ENCODE results near the gene SEPTIN5. TPM values are rescaled to one million over a fixed set of nuclear protein-coding genes. Genes with fewer than 3 reads are reported as not detected.
"Not testable (repeated sequence)": the region's sequence is repeated elsewhere in the genome, so short reads cannot be mapped to it uniquely, and the experiment has no call there.

Gene SEPTIN5
- total RNA-seq, 1 experiment from 2014 or later = 22.4 TPM

GRCh38 chr22:19676437-19676836 is 37.9 kb upstream of the SEPTIN5 start:
- CTCF ChIA-PET = interaction anchor here (1.1 to 1.4 kb wide), 4 partner anchors 15 to 44 kb away, joined by 3 to 6 read pairs (median 4); no protein-coding TSS in a partner anchor
- H3K4me1 Mint-ChIP-seq = peaks cover 11% of the 10 kb centered on the region
- peaks cover 13% of the 10 kb centered on the region for H3K27me3 Mint-ChIP-seq (ENCODE audit: low read depth)
- H3K36me3 Mint-ChIP-seq; DNase-seq (ENCODE audit: low spot score); H3K4me3 Mint-ChIP-seq; H3K27ac Mint-ChIP-seq; ATAC-seq; POLR2A ChIA-PET: not testable (repeated sequence)
- peaks cover 15% of the 10 kb centered on the region for H3K9me3 Mint-ChIP-seq

- ATAC-seq (peak; percentile 49), DNase-seq (ENCODE audit: low spot score) (no peak)
- Mint-ChIP-seq H3K27ac (no peak overlapping the region), H3K4me1 (peaks cover 11% of the 10 kb centered on the region), H3K9me3 (peaks cover 22% of the 10 kb centered on the region; the same call in 1 of the 2 replicates), H3K36me3 (no peaks in the 10 kb centered on the region), H3K27me3 (ENCODE audit: low read depth) (peaks cover 4% of the 10 kb centered on the region), H3K4me3 (no peak overlapping the region)
- POLR2A ChIA-PET = no interaction called here
- no peak for TF ChIP-seq FOXP4 (CRISPR knock-in tag; IDR thresholded peaks at IDR 0.05)
- no peak for TF ChIP-seq ZNF138 (CRISPR knock-in tag; conservative IDR thresholded peaks at IDR 0.05)
- CTCF ChIA-PET = interaction anchor here (0.5 to 5.3 kb wide), 38 partner anchors 9 to 287 kb away, joined by 3 to 70 read pairs (median 6); partner anchors contain the start of genes GP1BB and SEPTIN5
These were observed 35.3 kb upstream of the SEPTIN5 start for GRCh38 chr22:19678949-19679521.

GRCh38 chr22:19679522-19680101 is 34.7 kb upstream of the SEPTIN5 start:
- ChIA-PET CTCF (interaction anchor here (0.5 to 5.3 kb wide), 49 partner anchors 8 to 614 kb away, joined by 3 to 70 read pairs (median 5); partner anchors contain the start of genes CDC45, CLDN5, GP1BB and SEPTIN5), POLR2A (no interaction called here)
- H3K4me3 Mint-ChIP-seq = no peak overlapping the region
- H3K4me1 Mint-ChIP-seq = peaks cover 11% of the 10 kb centered on the region
- peaks cover 4% of the 10 kb centered on the region for H3K27me3 Mint-ChIP-seq (ENCODE audit: low read depth)
- H3K9me3 Mint-ChIP-seq = peaks cover 24% of the 10 kb centered on the region; the same call in 1 of the 2 replicates
- H3K27ac Mint-ChIP-seq = no peak overlapping the region
- no peaks in the 10 kb centered on the region for H3K36me3 Mint-ChIP-seq
- peak; percentile 95 for ATAC-seq
- DNase-seq (ENCODE audit: low spot score) = peak; percentile 91
- TF ChIP-seq ERG (CRISPR knock-in tag; IDR thresholded peaks at IDR 0.05) (no peak), SP1 (CRISPR knock-in tag; conservative IDR thresholded peaks at IDR 0.05) (0 out of 2 replicates have a peak, but pooled peaks have one; percentile 27), PRRX2 (CRISPR knock-in tag; IDR thresholded peaks at IDR 0.05) (no peak), ETV6 (CRISPR knock-in tag; IDR thresholded peaks at IDR 0.05) (no peak), AR (CRISPR knock-in tag; IDR thresholded peaks at IDR 0.05) (no peak), CTCF (IDR thresholded peaks at IDR 0.05) (peak; percentile 95), ZNF281 (CRISPR knock-in tag; IDR thresholded peaks at IDR 0.05) (no peak), PRDM15 (CRISPR knock-in tag; IDR thresholded peaks at IDR 0.05) (no peak), ZNF232 (CRISPR knock-in tag; IDR thresholded peaks at IDR 0.05) (no peak)

Measured in WTC11 (cell line).